ENCODE results near the gene TPST2. TPM values are rescaled to one million over a fixed set of nuclear protein-coding genes. Genes with fewer than 3 reads are reported as not detected.

Gene TPST2
- polyA plus RNA-seq, 3 donors = 62.8 to 83.8 (median 69.5) TPM

- H3K36me3 Mint-ChIP-seq = no peaks in the 10 kb centered on the region
- H3K27ac Mint-ChIP-seq = no peak overlapping the region
- Histone ChIP-seq H3K9me3 (replicated peaks in 1 of 2; ENCODE audit: control insufficient read depth in 1 of 2, insufficient read depth in 1 of 2, low read length in 2 of 2) (no peaks in the 10 kb centered on the region), H3K79me2 (ENCODE audit: insufficient read depth, low read length) (peaks cover 12% of the 10 kb centered on the region), H2AFZ (ENCODE audit: insufficient read depth, low read depth, low read length, poor library complexity, severe bottlenecking) (no peak overlapping the region), H3K27ac (ENCODE audit: low read depth in 1 of 2, low read length in 2 of 2) (no peak overlapping the region), H3K4me3 (replicated peaks in 1 of 3; ENCODE audit: low read depth in 2 of 3, low read length in 3 of 3) (no peak overlapping the region), H3K27me3 (ENCODE audit: control insufficient read depth in 2 of 2, insufficient read depth in 2 of 2, low read length in 2 of 2) (no peaks in the 10 kb centered on the region), H3K9ac (ENCODE audit: insufficient read depth, low read length, poor library complexity, severe bottlenecking) (no peak overlapping the region), H3K4me1 (ENCODE audit: control insufficient read depth in 1 of 2, insufficient read depth in 2 of 2, low read length in 2 of 2) (peaks cover 28 to 33% of the 10 kb centered on the region in 2 donors), H4K20me1 (ENCODE audit: insufficient read depth, low read length) (peaks cover 3% of the 10 kb centered on the region), H3K36me3 (replicated peaks in 1 of 2; ENCODE audit: control insufficient read depth in 1 of 2, insufficient read depth in 2 of 2, low read length in 2 of 2) (no peaks in the 10 kb centered on the region), H3K4me2 (replicated peaks; ENCODE audit: extremely low read depth, low read length, poor library complexity, severe bottlenecking) (no peak overlapping the region)
- no peak for TF ChIP-seq CTCF (IDR thresholded peaks at IDR 0.05)
- no peak overlapping the region for H3K4me3 Mint-ChIP-seq
- WGBS (ENCODE audit: insufficient coverage) = 14% methylated on average over 1 of the region's 1 CpG
- H3K4me1 Mint-ChIP-seq = peaks cover 31% of the 10 kb centered on the region
- no peak for DNase-seq
- H3K9me3 Mint-ChIP-seq = peaks cover 0 to 1% (median 0%) of the 10 kb centered on the region in 7 donors
- intact Hi-C loops (cut with micrococcal nuclease) = loop anchor here in 1 of 2 donors (5.0 kb wide), 2 partner anchors 81 to 111 kb away; partner anchors contain the start of genes HPS4, SRRD and TFIP11
- H3K27me3 Mint-ChIP-seq (ENCODE audit: low read depth in 3 of 3) = peaks cover 0 to 1% (median under 1%) of the 10 kb centered on the region in 3 donors
Observed at GRCh38 chr22:26593763-26594162, 3.8 kb upstream of the TPST2 start.

GRCh38 chr22:26592421-26592891, 2.5 kb upstream of the TPST2 start:
- Mint-ChIP-seq H3K9me3 (peaks cover 0 to 2% (median 0%) of the 10 kb centered on the region in 7 donors), H3K27ac (peak overlapping the region in 6 of 7 donors; percentile 20 to 79 (median 48)), H3K4me1 (peaks cover 40% of the 10 kb centered on the region), H3K36me3 (no peaks in the 10 kb centered on the region), H3K27me3 (ENCODE audit: low read depth in 3 of 3) (peaks cover 0 to 1% (median 0%) of the 10 kb centered on the region in 3 donors), H3K4me3 (peak overlapping the region; percentile 22 to 68)
- no peak for DNase-seq
- Histone ChIP-seq H4K20me1 (ENCODE audit: insufficient read depth, low read length) (peaks cover 9% of the 10 kb centered on the region), H3K4me1 (ENCODE audit: control insufficient read depth in 1 of 2, insufficient read depth in 2 of 2, low read length in 2 of 2) (peaks cover 36 to 44% of the 10 kb centered on the region in 2 donors), H3K4me2 (replicated peaks; ENCODE audit: extremely low read depth, low read length, poor library complexity, severe bottlenecking) (peak overlapping the region; percentile 8), H3K79me2 (ENCODE audit: insufficient read depth, low read length) (peaks cover 16% of the 10 kb centered on the region), H3K9me3 (replicated peaks in 1 of 2; ENCODE audit: control insufficient read depth in 1 of 2, insufficient read depth in 1 of 2, low read length in 2 of 2) (no peaks in the 10 kb centered on the region), H3K4me3 (replicated peaks in 1 of 3; ENCODE audit: low read depth in 2 of 3, low read length in 3 of 3) (no peak overlapping the region), H3K27me3 (ENCODE audit: control insufficient read depth in 2 of 2, insufficient read depth in 2 of 2, low read length in 2 of 2) (no peaks in the 10 kb centered on the region), H2AFZ (ENCODE audit: insufficient read depth, low read depth, low read length, poor library complexity, severe bottlenecking) (peak overlapping the region; percentile 58), H3K36me3 (replicated peaks in 1 of 2; ENCODE audit: control insufficient read depth in 1 of 2, insufficient read depth in 2 of 2, low read length in 2 of 2) (no peaks in the 10 kb centered on the region), H3K27ac (ENCODE audit: low read depth in 1 of 2, low read length in 2 of 2) (peak overlapping the region in 1 of 2 donors; percentile 10), H3K9ac (ENCODE audit: insufficient read depth, low read length, poor library complexity, severe bottlenecking) (no peak overlapping the region)
- 0% methylated on average over 4 of the region's 4 CpGs for WGBS (ENCODE audit: insufficient coverage)
- intact Hi-C loops (cut with micrococcal nuclease) = loop anchor here in 1 of 2 donors (5.0 kb wide), 2 partner anchors 80 to 110 kb away; partner anchors contain the start of genes HPS4, SRRD and TFIP11
- TF ChIP-seq CTCF (IDR thresholded peaks at IDR 0.05) = no peak

Data from CD14-positive monocyte (primary cell).